ENCODE results near the gene IFRD2. TPM values are rescaled to one million over a fixed set of nuclear protein-coding genes. Genes with fewer than 3 reads are reported as not detected.

Gene IFRD2
- total and polyA plus RNA-seq, 2 of the 8 experiments (the other 6 are each of a cell fraction or from before 2014, with no cell fraction given), result 76.7 to 88.8 TPM

DNA sequence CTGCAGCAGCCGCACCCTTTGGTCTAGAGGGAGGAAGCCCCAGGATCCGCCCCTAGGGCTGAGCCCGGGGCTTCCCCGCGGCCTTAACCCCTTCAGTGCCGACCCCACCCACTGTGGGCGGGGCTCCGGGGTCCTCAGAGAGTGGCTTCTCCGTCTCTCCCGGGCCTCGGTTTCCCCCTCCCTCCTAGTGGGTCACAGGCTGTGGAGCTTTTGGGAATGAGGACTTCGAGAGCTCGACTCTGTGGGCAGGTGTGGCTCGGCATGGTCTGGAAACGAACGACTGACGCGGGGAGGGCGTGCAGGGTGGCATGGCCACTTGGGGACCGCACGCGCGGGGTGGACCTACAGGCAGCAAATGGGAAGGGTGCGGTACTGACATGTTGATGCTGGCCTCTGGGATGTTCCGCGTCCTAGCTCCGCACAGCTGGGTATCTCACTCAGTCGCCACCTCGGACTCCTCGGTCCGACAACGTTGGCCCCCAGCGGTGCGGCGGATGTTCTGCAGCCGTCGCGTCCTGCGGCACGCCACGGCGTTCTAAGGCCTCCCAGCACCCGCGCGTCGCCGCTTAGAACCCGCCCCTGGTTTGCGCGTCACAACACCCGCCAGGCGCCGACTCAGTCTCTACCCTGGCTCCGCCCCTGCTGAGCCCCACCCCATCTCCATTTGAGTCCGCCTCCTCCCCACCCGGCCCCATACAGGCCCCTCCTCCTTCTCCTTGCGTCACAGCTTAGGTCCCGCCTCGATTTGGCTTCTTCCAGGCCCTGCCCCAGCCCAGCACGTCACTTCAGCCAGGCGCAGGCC is 6.8 kb upstream of the IFRD2 start, which contains the start of the genes HYAL3 and NAA80:
Gene HYAL3 (minus strand): TSS at position 570 of the 802 bp plus-strand sequence. CDS start 3,803 bp downstream, outside the sequence.
Gene NAA80 (minus strand): TSS at position 570 of the 802 bp plus-strand sequence. CDS start 1,942 bp downstream, outside the sequence.
- ChIA-PET POLR2A (ENCODE audit: partially characterized antibody) (interaction anchor here (0.8 to 11.3 kb wide), 10 partner anchors 10 to 61 kb away, joined by 3 to 149 read pairs (median 3); partner anchors contain the start of genes HYAL2 and SEMA3B), CTCF (ENCODE audit: partially characterized antibody) (interaction anchor here (1.0 to 1.8 kb wide), 17 partner anchors 16 to 1090 kb away, joined by 3 to 7 read pairs (median 3); partner anchors contain the start of genes LSMEM2 and TUSC2)
- H3K4me3 ChIP-seq (ENCODE audit: extremely low read depth in 1 of 4, insufficient read depth in 2 of 4, low read depth in 3 of 4, low read length in 4 of 4), result peak within 1 kb of the TSS; percentile 70 to 89 (median 80)
- H3K4ac ChIP-seq (replicated peaks; ENCODE audit: insufficient read length, low read depth, low read length), result peak within 1 kb of the TSS; percentile 91
- no peak within 1 kb of the TSS for H2AK5ac ChIP-seq (ENCODE audit: low read depth, low read length)
- H3K79me1 ChIP-seq (ENCODE audit: low read depth, low read length), result no peaks in the 10 kb centered on the region
- FAIRE-seq (peak; percentile 71), DNase-seq (ENCODE audit: low read depth in 1 of 2, low spot score in 2 of 2) (peak; percentile 99)
- peak within 1 kb of the TSS; percentile 68; the same call in 1 of the 2 replicates for H2BK12ac ChIP-seq (ENCODE audit: low read depth, low read length)
- H3K23ac ChIP-seq (ENCODE audit: insufficient read length), result no peak within 1 kb of the TSS
- peak within 1 kb of the TSS; percentile 80 for H4K5ac ChIP-seq (ENCODE audit: insufficient read length, low read depth, low read length)
- no peak within 1 kb of the TSS for H3K14ac ChIP-seq (ENCODE audit: insufficient read length)
- H3K79me2 ChIP-seq (ENCODE audit: control insufficient read depth in 1 of 2, insufficient read depth in 2 of 2, low read length in 2 of 2), result no peaks in the 10 kb centered on the region
- peak within 1 kb of the TSS; percentile 67 for H3K56ac ChIP-seq (replicated peaks; ENCODE audit: insufficient read length, low read depth, low read length)
- peak within 1 kb of the TSS; percentile 90 for H2BK5ac ChIP-seq (ENCODE audit: low read depth, low read length)
- peak within 1 kb of the TSS; percentile 78 for H4K8ac ChIP-seq (ENCODE audit: extremely low read depth, insufficient read depth, low read length)
- H3K9me3 ChIP-seq (ENCODE audit: insufficient read depth in 2 of 2, low read depth in 1 of 2, low read length in 1 of 2), result no peaks in the 10 kb centered on the region
- peak within 1 kb of the TSS; percentile 98; the same call in 1 of the 2 replicates for H2BK15ac ChIP-seq (ENCODE audit: low read length)
- peak within 1 kb of the TSS; percentile 90 for H4K91ac ChIP-seq (replicated peaks; ENCODE audit: insufficient read length, low read length)
- WGBS, 2 experiments (ENCODE audit: extremely low coverage in 1 of 2, insufficient coverage in 1 of 2, insufficient read length in 1 of 2, insufficient replicate concordance in 2 of 2, low coverage in 1 of 2, low lambda C conversion rate in 2 of 2, missing lambda C conversion rate in 1 of 2), result 6% methylated on average over 31 of the region's 61 CpGs; no CpG with 5 or more reads in 1 of the 2 experiments
- H3K9ac ChIP-seq (replicated peaks in 1 of 4; ENCODE audit: extremely low read depth in 1 of 4, low read depth in 3 of 4, low read length in 3 of 4), result peak within 1 kb of the TSS in 3 of 4 experiments; percentile 55 to 68 (median 63); a peak in 6 of 7 replicates
- peak within 1 kb of the TSS; percentile 88 for H3K18ac ChIP-seq (ENCODE audit: extremely low read depth, low read length)
- H3K36me3 ChIP-seq (ENCODE audit: control insufficient read depth in 2 of 4, insufficient read depth in 4 of 4, low read length in 3 of 4), result no peaks in the 10 kb centered on the region
- peak within 1 kb of the TSS; percentile 93 for H2AFZ ChIP-seq (ENCODE audit: low read length)
- peaks cover 0 to 26% (median 12%) of the 10 kb centered on the region in 4 experiments; a peak in 6 of 7 replicates for H3K4me1 ChIP-seq (replicated peaks in 1 of 4; ENCODE audit: control insufficient read depth in 3 of 4, insufficient read depth in 4 of 4, low read length in 3 of 4)
- H2BK20ac ChIP-seq (ENCODE audit: low read length), result no peak within 1 kb of the TSS
- H4K20me1 ChIP-seq (replicated peaks in 1 of 2; ENCODE audit: control insufficient read depth in 1 of 2, insufficient read depth in 2 of 2, low read length in 2 of 2), result peaks cover 0 to 2% of the 10 kb centered on the region in 2 experiments
- peak within 1 kb of the TSS; percentile 67 to 92 for H3K4me2 ChIP-seq (ENCODE audit: insufficient read depth in 1 of 2, low read depth in 2 of 2, low read length in 2 of 2)
- no peaks in the 10 kb centered on the region; a peak in 1 of 7 replicates for H3K27me3 ChIP-seq (replicated peaks in 1 of 4; ENCODE audit: control insufficient read depth in 3 of 4, extremely low read depth in 1 of 4, insufficient read depth in 3 of 4, low read length in 3 of 4)
- H2BK120ac ChIP-seq (replicated peaks; ENCODE audit: low read depth, low read length), result peak within 1 kb of the TSS; percentile 26
- peaks cover 5% of the 10 kb centered on the region; the same call in 1 of the 2 replicates for H3K23me2 ChIP-seq (ENCODE audit: low read depth, low read length)
- H3K27ac ChIP-seq (ENCODE audit: low read depth, low read length), result peak within 1 kb of the TSS; percentile 61
- TF ChIP-seq FOSL1 (IDR thresholded peaks at IDR 0.05; ENCODE audit: insufficient read depth, low read depth, low read length), result no peak
- TF ChIP-seq HDAC2 (IDR thresholded peaks at IDR 0.05; ENCODE audit: borderline replicate concordance in 1 of 2, low read depth in 2 of 2, low read length in 2 of 2), result peak; percentile 91 to 95; a peak in 2 of 4 replicates
- no peak for TF ChIP-seq RFX5 (IDR thresholded peaks at IDR 0.05; ENCODE audit: borderline replicate concordance, low read depth, low read length)
- TF ChIP-seq BCL11A (IDR thresholded peaks at IDR 0.05; ENCODE audit: low read depth in 2 of 2, low read length in 2 of 2), result no peak
- no peak for TF ChIP-seq RXRA (IDR thresholded peaks at IDR 0.05; ENCODE audit: insufficient read depth, low read depth, low read length)
- peak; percentile 93 for TF ChIP-seq CREB1 (IDR thresholded peaks at IDR 0.05)
- TF ChIP-seq ASH2L (IDR thresholded peaks at IDR 0.05; ENCODE audit: low read length), result peak; percentile 98
- TF ChIP-seq POU5F1 (IDR thresholded peaks at IDR 0.05; ENCODE audit: low read depth, low read length), result no peak
- no peak for TF ChIP-seq RNF2 (IDR thresholded peaks at IDR 0.05; ENCODE audit: borderline replicate concordance, low read depth, low read length, missing control alignments, poor library complexity, severe bottlenecking)
- TF ChIP-seq SP1 (IDR thresholded peaks at IDR 0.05; ENCODE audit: low read depth, low read length), result peak; percentile 37; the same call in 1 of the 2 replicates

Measured in H1 (cell line).